PC-3 (cell line): ENCODE data around the gene ZNF280D.

Experiments used
- EZH2 ChIP-seq: fragments of 300-600 bp; sonication (generic); IDR thresholded peaks from one replicate; pipeline ENCODE4 v1.6.1; 2017; ENCODE audit warnings: antibody characterized with exemption, mild to moderate bottlenecking, low read length; ENCODE audit not compliant: unreplicated experiment
- EZH2phosphoT487 ChIP-seq: fragments of 300-600 bp; sonication (generic); IDR thresholded peaks from 2 replicates; pipeline ENCODE4 v1.6.1; 2018; ENCODE audit warnings: mild to moderate bottlenecking, antibody characterized with exemption, low read length, borderline replicate concordance
- TF ChIP-seq, protein P1 (sequence below): fragments of 300-600 bp; sonication (generic); conservative IDR thresholded peaks from 2 replicates; pipeline ENCODE4 v1.5.1; 2017; ENCODE audit warnings: antibody characterized with exemption, low read depth, mild to moderate bottlenecking, low read length

DNA sequence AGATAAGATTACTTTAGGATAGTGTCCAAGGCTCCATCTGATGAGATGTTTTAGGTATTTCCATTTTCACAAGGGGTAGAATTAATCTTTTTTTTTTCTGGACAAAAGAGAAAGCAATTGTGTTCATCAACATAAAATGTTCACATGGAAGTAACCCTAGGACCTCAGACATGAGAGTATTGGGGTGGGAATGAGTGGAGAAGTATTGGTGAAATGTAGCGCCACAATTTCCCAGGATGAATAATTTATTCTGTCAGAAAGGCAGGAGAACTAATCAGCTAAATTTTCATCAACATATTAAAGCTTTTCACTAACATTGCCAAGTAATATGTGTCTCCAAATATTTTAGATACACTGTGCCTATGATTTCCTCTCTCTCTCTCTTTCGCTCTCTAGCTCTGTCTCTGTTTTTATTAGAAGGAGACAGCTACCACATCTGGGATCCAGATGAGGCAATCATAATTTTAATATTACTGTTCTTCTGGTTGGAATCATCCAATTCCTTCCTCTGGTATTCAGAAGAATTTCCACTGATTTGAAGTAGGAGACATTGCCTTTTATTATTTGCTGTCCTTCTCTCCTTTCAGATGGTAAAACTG is 21.6 kb upstream of the ZNF280D start:
- TF ChIP-seq, protein P1, sequence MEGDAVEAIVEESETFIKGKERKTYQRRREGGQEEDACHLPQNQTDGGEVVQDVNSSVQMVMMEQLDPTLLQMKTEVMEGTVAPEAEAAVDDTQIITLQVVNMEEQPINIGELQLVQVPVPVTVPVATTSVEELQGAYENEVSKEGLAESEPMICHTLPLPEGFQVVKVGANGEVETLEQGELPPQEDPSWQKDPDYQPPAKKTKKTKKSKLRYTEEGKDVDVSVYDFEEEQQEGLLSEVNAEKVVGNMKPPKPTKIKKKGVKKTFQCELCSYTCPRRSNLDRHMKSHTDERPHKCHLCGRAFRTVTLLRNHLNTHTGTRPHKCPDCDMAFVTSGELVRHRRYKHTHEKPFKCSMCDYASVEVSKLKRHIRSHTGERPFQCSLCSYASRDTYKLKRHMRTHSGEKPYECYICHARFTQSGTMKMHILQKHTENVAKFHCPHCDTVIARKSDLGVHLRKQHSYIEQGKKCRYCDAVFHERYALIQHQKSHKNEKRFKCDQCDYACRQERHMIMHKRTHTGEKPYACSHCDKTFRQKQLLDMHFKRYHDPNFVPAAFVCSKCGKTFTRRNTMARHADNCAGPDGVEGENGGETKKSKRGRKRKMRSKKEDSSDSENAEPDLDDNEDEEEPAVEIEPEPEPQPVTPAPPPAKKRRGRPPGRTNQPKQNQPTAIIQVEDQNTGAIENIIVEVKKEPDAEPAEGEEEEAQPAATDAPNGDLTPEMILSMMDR = no peak
- no peak for TF ChIP-seq EZH2
- no peak for TF ChIP-seq EZH2phosphoT487
